ENCODE data around the gene RSPH9.

DNA sequence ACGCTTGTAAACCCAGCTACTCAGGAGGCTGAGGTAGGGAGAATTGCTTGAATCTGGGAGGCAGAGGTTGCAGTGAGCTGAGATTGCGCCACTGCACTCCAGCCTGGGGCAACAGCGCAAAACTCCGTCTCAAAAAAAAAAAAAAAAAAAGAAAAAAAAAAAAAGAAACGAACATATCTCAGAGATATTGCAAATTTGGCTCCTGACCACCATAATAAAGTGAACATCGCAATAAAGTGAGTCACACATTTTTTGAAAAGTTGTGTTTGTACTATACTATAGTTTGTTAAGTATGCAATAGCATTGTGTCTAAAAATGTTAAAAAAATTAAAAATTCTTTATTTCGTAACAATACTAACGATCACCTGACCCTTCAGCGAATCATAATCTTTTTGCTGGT is 13.3 kb downstream of the RSPH9 start:
- no peak for TF ChIP-seq CTCF (conservative IDR thresholded peaks at IDR 0.05; ENCODE audit: low read depth in 2 of 2)
- TF ChIP-seq REST (IDR thresholded peaks at IDR 0.05; ENCODE audit: unreplicated experiment), result no peak
- no peak for TF ChIP-seq EZH2phosphoT487 (IDR thresholded peaks at IDR 0.05; ENCODE audit: unreplicated experiment)
- TF ChIP-seq EZH2 (IDR thresholded peaks at IDR 0.05; ENCODE audit: low read depth, unreplicated experiment), result no peak
- TF ChIP-seq POLR2AphosphoS5 (IDR thresholded peaks at IDR 0.05; ENCODE audit: low read depth), result no peak
- TF ChIP-seq STAT1 (IDR thresholded peaks at IDR 0.05; ENCODE audit: unreplicated experiment), result no peak
- no peak for TF ChIP-seq ZNF331 (CRISPR knock-in tag; IDR thresholded peaks at IDR 0.05; ENCODE audit: low read depth)
- TF ChIP-seq CREB1 (CRISPR knock-in tag; IDR thresholded peaks at IDR 0.05; ENCODE audit: low read depth), result no peak
- no peak for TF ChIP-seq ZNF114 (CRISPR knock-in tag; IDR thresholded peaks at IDR 0.05)
- TF ChIP-seq NANOG (IDR thresholded peaks at IDR 0.05; ENCODE audit: borderline replicate concordance), result no peak

All from GM23338 (cell line).